HG02885 (cell line): ENCODE measurements around the gene EEA1.

Experiments used
- ATAC-seq: cut with Tn5 transposase; IDR thresholded peaks from one replicate; pipeline ENCODE4 v1.9.1; 2021; ENCODE audit warnings: mild to moderate bottlenecking; ENCODE audit not compliant: unreplicated experiment, poor library complexity

EEA1 gene

GRCh38 chr12:92729773-92730305 lies 199.3 kb downstream of the EEA1 start:
- ATAC-seq = no peak

- ATAC-seq = no peak
Measured at GRCh38 chr12:92726850-92727249, 202.2 kb downstream of the EEA1 start.

GRCh38 chr12:92722897-92723296 lies 206.2 kb downstream of the EEA1 start:
- ATAC-seq = no peak

DNA sequence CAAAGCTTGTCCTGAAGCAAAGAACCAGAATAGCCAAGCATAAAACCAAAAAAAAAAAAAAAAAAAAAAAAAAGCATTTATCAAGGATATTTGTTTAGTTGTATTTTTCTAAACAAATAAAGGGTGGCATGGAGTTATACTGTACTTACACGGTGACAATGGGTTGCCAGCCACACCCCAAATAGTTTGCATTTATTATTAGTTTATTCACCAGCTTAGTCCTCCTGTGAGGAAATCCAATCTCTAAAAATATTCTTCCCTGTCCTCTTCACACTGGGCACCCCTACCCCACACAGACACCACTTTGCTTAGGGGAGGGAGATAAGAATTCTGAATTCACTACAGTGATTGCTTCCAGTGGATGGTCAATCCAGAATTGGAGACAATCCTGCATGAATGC lies 207.4 kb downstream of the EEA1 start:
- ATAC-seq = no peak

DNA sequence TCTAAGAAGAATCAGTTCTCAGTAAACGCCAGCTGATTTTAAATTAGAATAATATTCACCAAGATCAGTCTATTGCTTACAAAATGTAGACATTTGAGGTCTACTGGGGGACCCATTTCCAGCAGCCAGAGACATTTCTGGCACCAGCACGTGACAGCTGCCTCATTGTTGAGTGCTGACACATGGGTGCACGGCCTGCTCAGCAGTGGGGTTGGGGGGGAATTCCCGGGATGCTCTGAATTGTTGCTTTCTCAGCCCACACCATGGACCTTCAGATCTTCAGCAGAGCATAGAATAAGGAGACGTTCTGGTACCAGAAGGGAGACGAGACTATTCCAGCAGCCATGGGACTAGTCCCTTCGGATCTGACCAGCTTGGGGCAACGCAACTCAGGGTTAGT lies 208.0 kb downstream of the EEA1 start:
- ATAC-seq = no peak
